Measurements from ENCODE around the gene YPEL4.

DNA sequence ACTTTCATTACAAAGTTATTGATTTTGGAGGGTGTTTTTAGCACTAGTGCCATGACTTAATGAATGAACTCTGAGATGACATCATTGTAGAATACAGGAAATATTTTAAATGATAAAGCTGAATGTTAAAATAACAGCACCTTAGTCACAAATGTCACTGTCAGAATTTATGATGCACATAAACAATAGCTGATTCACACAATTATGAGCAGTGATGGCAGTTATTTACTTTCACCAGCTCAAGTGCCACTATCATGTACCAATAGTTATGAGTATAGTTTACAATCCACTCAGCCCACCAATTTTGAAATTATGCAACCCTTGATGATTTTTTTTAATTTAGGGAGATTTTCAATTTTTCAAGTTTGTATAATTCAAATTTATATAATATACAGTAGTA lies 29.2 kb downstream of the YPEL4 start:
- TF ChIP-seq TCF12 (IDR thresholded peaks at IDR 0.05; ENCODE audit: low read depth) (no peak), RAD21 (IDR thresholded peaks at IDR 0.05; ENCODE audit: low read depth) (no peak), EP300 (IDR thresholded peaks at IDR 0.05; ENCODE audit: borderline replicate concordance) (no peak)
